H4 (cell line): ENCODE measurements around the gene DDX21. TPM values are rescaled to one million over a fixed set of nuclear protein-coding genes. Genes with fewer than 3 reads are reported as not detected.
"Not testable (repeated sequence)": the region's sequence is repeated elsewhere in the genome, so short reads cannot be mapped to it uniquely, and the experiment has no call there.

Experiments
- DNase-seq: peaks from one replicate; pipeline ENCODE4 v3.0.0-alpha.2; 2015; ENCODE audit warnings: low spot score
- total RNA-seq: library from RNA; depleted of rRNA; stranded (reverse); fragments of >200 nt; shearing (Covaris generic); gene quantifications from 2 replicates; pipeline ENCODE4 v1.2.3, GENCODE V29; 2014; rRNA removed

Gene DDX21
- total RNA-seq, 1 experiment from 2014 or later, result 78.2 TPM

GRCh38 chr10:68988530-68989316, 32.8 kb downstream of the DDX21 start, which contains the start of gene KIFBP:
Gene KIFBP, plus strand, starts transcription at chr10:68988803. Its CDS starts 30 bp downstream, at chr10:68988833.
- DNase-seq, result peak; percentile 98

DNA sequence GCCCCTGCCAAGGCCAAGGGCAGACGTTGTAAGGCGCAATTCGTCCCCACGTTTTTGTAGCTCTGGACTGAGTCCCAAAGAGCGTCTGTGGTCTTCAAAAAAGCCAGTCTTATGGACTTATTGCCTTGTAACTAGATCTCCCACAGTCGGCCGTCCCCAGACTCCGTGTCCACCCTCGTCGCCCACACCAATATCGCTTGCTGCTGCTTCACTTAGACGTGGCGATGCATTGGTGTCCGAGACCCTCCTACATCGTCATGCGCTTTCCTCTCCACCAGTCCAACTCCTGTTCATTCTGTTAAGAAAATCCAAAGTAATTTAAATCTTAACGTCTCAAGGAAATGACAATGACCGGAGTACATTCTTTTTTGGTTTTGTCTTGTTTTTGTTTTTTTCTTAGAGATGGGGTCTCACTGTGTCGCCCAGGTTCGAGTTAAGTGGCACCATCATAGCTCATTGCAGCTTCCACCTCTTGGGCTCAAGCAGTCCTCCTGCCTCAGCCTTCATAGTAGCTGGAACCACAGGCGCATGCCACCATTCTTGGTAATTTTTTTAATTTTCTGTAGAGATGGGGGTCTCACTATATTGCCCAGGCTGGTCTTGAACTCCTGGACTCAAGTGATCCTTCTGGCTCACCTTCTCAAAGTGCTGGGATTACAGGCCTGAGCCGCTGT, 33.5 kb downstream of the DDX21 start:
- no peak for DNase-seq

- no peak for DNase-seq
Observed at GRCh38 chr10:68992636-68993440, 36.9 kb downstream of the DDX21 start.

DNA sequence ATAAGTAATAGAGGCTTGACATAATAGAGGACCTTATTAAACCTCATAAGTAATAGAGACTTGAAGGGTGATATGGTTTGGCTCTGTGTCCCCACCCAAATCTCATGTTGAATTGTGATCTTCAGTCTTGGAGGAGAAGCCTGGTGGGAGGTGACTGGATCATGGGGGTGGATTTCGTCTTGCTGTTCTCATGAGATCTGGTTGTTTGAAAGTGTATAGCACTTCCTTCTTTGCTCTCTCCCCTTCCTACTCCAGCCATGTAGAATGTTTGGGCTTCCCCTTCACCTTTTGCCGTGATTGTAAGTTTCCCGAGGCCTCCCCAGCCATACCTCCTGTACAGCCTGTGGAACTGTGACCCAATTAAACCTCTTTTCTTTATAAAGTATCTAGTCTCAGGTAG, 41.2 kb downstream of the DDX21 start:
- no peak for DNase-seq

DNA sequence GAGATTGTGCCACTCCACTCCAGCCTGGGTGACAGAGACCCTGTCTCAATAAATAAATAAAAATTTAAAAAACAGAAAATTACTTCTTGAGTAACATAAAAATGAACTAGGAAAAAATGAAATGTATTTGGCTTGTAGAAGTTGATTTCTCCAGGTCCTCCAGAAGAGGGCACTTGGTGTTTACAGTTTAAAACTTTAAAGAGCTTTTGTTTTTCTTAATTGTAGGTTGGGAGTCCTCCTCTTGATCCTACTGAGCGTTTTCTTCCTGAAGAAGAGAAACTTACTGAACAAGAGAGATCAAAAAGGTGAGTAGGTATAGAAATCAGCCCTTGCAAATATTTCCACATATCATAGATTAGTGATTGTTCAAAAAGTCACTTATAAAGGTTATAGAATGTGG, 48.9 kb downstream of the DDX21 start:
- peak; percentile 26 for DNase-seq

GRCh38 chr10:69005704-69006485, 49.9 kb downstream of the DDX21 start:
- no peak for DNase-seq

- DNase-seq, result no peak
Observed at GRCh38 chr10:69007260-69007659, 51.3 kb downstream of the DDX21 start.

DNA sequence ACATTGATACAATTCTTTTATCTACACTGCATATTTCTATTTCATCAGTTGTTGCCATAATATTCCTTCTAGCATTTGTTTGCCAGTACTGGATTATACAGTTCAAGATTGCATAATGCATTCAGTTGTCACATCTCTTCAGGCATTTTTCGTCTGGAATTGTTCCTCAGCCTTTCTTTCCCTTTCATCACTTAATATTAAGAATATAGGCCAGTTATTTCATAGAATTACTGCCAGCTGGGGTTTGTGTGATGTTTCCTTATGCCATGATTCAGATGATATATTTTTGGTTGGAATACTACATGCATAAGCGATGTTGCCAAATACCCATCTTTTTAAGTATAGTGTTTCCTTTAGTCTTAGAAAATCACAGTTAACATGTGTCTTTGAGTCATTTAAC, 53.4 kb downstream of the DDX21 start:
- no peak for DNase-seq

GRCh38 chr10:69010151-69010640, 54.2 kb downstream of the DDX21 start:
- no peak for DNase-seq

DNA sequence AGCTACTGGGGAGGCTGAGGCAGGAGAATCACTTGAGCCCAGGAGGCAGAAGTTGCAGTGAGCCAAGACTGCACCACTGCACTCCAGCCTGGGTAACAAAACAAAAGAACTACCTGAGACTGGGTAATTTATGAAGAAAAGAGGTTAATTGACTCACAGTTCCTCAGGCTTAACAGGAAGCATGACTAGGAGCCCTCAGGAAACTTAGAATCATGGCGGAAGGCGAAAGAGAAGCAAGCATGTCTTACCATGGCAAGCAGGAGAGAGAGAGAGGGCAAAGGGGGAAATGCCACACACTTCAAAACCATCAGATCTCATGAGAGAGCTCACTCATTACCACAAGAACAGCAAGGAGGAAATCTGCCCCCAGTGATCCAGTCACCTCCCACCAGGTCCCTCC, 56.8 kb downstream of the DDX21 start:
- not testable (repeated sequence) for DNase-seq

- no peak for DNase-seq
Observed at GRCh38 chr10:69014171-69014570, 58.2 kb downstream of the DDX21 start.

DNA sequence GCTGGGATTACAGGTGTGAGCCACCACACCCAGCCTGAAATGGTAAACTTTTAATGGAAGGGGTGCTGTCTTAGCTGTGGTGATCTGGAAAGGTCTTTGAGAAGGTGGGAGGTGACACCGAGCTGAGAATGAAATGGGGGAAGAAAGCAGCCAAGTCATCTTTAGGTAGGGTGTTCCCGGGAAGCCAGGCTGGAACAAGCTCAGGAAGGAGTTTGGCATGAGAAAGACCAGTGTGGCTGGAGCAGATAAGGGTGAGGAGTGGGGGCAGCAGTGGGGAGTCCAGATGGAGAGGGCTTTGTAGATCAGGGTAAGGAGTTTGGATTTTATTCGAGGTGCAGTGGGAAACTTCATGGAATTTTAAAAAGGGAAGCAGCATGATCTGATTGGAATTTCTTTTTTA, 62.6 kb downstream of the DDX21 start:
- DNase-seq, result no peak

DNA sequence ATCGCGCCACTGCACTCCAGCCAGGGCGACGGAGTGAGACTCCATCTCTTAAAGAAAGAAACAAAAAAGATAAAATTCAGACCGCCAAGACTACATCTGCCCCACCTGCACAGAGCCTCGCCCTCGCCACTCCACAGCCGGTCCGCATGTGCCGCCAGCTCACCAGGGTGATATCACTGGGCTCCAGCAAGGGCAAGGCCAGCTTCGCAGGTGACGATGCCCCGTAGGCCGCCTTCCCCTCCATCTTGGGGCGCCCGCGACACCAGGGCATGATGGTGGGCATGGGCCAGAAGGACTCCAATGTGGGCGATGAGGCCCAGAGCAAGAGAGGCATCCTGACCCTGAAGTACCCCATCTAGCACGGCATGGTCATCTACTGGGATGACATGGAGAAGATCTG, 66.6 kb downstream of the DDX21 start:
- DNase-seq, result no peak

DNA sequence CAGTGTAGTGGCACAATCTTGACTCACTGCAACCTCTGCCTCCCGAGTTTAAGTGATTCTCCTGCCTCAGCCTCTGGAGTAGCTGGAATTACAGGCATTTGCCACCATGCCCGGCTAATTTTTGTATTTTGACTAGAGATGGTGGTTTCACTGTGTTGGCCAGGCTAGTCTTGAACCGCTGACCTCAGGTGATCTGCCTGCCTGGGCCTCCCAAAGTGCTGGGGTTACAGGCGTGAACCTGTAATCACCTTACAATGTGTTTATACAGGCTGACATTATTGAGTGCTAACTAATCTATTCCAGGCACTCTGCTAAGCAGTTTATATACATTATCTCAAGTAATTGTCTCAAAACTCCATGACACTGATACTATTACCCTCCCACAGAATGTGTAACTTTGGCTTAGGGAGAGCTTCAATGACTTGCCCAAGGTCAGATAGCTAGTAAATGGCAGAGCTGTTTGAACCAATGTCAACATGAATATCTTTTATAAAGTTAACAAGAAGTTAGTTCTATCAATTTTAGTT, 69.5 kb downstream of the DDX21 start:
- DNase-seq, result no peak

DNA sequence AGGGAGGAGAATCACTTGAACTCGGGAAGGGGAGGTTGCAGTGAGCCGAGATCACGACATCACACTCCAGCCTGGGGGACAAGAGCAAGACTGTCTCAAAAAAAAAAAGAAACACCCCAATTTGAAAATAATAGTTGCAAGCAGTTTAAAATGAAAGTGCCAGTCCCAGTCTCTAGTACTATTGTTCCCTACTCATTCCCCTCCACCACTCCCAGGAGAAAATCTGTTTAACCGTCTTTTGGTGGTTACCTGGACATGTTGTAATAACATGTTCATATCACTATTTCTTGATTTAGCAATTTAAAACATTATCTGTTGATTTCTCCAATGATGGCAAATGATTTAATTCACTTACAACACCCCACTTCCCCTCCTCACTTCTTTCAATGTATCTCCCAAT, 77.3 kb downstream of the DDX21 start:
- DNase-seq, result no peak

Other genes with a start within 250 kb of the DDX21 start
- 18.7 and 29.3 TPM in 2 replicates for gene CCAR1, start 234.9 kb upstream of the DDX21 start, total RNA-seq
- gene STOX1, start 128.6 kb upstream of the DDX21 start, total RNA-seq, result 0.52 and 0.66 TPM in 2 replicates
- gene DDX50, start 54.9 kb upstream of the DDX21 start, total RNA-seq, result 41.2 and 42.5 TPM in 2 replicates
- 32.0 and 35.2 TPM in 2 replicates for gene KIFBP, start 32.6 kb downstream of the DDX21 start, total RNA-seq
- gene SRGN, start 131.9 kb downstream of the DDX21 start, total RNA-seq, result 3.9 and 5.0 TPM in 2 replicates
- gene VPS26A, start 168.0 kb downstream of the DDX21 start, total RNA-seq, result 25.9 and 40.2 TPM in 2 replicates
- 25.0 and 34.0 TPM in 2 replicates for gene SUPV3L1, start 224.1 kb downstream of the DDX21 start, total RNA-seq